ENCODE results near the gene NR5A2. TPM values are rescaled to one million over a fixed set of nuclear protein-coding genes. Genes with fewer than 3 reads are reported as not detected.

NR5A2 gene
- total RNA-seq, 4 donors from 2014 or later, result 1.1 to 1.9 (median 1.2) TPM

DNA sequence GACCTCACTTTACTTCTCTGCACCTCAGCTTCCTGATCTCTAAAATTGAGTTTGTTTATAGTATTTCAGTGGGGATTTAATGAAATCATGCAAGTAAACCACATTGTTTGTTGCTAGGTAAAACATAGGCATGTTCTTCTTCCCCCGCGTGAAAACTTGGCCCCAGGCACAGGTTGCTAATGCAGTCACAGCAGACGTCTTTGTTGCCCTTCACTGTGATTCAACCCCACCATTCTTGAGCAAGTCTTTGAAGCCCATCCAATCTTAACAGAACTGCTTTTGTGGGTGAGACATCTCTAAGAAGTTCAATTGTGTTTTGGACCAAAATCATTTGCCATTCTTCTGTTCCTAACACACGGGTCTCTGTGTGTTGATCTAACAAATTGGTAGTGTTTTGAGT lies 196.8 kb downstream of the NR5A2 start:
- Histone ChIP-seq H3K9me3 (no peaks in the 10 kb centered on the region), H3K36me3 (no peaks in the 10 kb centered on the region), H3K4me1 (no peaks in the 10 kb centered on the region), H3K27ac (no peak overlapping the region), H3K4me3 (no peak overlapping the region), H3K27me3 (no peaks in the 10 kb centered on the region)
- in situ Hi-C loops (cut with MboI; ENCODE audit: low sequenced_read_pairs in 4 of 4) (no loop called here), intact Hi-C loops (cut with DNase I; ENCODE audit: low total_unique reads) (no loop called here)
- ATAC-seq (no peak), DNase-seq (no peak)
- TF ChIP-seq, protein P1, sequence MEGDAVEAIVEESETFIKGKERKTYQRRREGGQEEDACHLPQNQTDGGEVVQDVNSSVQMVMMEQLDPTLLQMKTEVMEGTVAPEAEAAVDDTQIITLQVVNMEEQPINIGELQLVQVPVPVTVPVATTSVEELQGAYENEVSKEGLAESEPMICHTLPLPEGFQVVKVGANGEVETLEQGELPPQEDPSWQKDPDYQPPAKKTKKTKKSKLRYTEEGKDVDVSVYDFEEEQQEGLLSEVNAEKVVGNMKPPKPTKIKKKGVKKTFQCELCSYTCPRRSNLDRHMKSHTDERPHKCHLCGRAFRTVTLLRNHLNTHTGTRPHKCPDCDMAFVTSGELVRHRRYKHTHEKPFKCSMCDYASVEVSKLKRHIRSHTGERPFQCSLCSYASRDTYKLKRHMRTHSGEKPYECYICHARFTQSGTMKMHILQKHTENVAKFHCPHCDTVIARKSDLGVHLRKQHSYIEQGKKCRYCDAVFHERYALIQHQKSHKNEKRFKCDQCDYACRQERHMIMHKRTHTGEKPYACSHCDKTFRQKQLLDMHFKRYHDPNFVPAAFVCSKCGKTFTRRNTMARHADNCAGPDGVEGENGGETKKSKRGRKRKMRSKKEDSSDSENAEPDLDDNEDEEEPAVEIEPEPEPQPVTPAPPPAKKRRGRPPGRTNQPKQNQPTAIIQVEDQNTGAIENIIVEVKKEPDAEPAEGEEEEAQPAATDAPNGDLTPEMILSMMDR (IDR thresholded peaks at IDR 0.05 in 4 of 5, conservative IDR thresholded peaks at IDR 0.05 in 1 of 5), result no peak
- TF ChIP-seq POLR2A (IDR thresholded peaks at IDR 0.05), result no peak

DNA sequence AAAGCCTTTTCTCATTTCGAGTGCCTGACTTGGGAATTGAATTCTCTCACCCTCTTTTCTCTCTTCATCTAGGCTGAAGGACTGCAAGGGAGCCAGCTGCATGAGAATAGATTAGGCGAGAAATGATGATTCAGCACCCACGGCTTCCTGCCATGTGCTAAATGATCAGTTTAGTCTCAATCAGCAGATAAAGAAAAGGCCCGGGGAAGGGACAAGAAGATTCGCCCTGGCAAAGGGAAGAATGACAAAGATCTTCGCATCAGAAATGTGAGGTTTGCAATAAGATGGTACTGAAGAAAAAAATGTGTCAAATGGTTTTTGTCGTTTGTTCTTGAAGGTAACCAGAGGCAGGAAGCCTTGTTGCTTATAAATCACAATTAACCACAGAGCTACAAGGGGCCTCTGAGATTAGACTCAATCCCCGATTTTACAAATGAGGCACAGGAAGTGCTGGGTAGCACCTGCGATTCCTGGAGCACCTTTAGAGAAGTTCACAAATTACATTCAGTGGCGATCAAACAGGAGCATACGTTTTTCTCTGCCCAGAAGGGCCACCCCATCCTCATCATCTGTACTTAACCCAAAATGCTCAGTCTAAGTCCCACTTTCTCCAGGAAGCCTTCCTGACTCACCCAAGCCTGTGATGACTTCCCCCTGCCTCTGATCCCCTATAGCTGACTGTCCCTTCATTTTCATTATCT lies 198.9 kb downstream of the NR5A2 start:
- Histone ChIP-seq H3K27ac (no peak overlapping the region), H3K27me3 (no peaks in the 10 kb centered on the region), H3K36me3 (no peaks in the 10 kb centered on the region), H3K4me1 (peaks cover 0 to 2% of the 10 kb centered on the region in 2 donors), H3K4me3 (no peak overlapping the region), H3K9me3 (no peaks in the 10 kb centered on the region)
- no peak for DNase-seq
- no peak for ATAC-seq
- no peak for TF ChIP-seq POLR2A (IDR thresholded peaks at IDR 0.05)
- TF ChIP-seq, protein P1 (IDR thresholded peaks at IDR 0.05 in 4 of 5, conservative IDR thresholded peaks at IDR 0.05 in 1 of 5), result no peak
- intact Hi-C loops (cut with DNase I; ENCODE audit: low total_unique reads), result no loop called here
- in situ Hi-C loops (cut with MboI; ENCODE audit: low sequenced_read_pairs in 4 of 4), result no loop called here

DNA sequence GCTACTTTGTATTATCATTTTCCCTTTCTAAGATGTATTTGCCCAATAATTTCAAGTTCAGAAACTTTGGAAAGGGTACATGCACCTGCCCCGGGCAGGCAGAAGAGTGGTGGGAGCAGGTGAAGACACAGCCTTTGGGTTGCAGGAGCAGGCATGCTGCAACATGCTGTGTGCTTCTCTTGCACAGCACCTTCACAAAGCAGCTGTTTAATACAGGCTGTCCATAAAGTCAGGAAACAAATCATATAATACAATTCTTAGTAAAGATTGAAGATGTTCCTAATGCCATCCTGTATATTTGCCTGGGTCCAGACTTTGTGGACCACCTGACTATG lies 199.4 kb downstream of the NR5A2 start:
- Histone ChIP-seq H3K9me3 (no peaks in the 10 kb centered on the region), H3K4me3 (no peak overlapping the region), H3K4me1 (peaks cover 0 to 7% of the 10 kb centered on the region in 2 donors), H3K27ac (no peak overlapping the region), H3K36me3 (no peaks in the 10 kb centered on the region), H3K27me3 (no peaks in the 10 kb centered on the region)
- ATAC-seq (no peak), DNase-seq (no peak)
- in situ Hi-C loops (cut with MboI; ENCODE audit: low sequenced_read_pairs in 4 of 4) (no loop called here), intact Hi-C loops (cut with DNase I; ENCODE audit: low total_unique reads) (no loop called here)
- TF ChIP-seq POLR2A (IDR thresholded peaks at IDR 0.05), result no peak
- TF ChIP-seq, protein P1 (IDR thresholded peaks at IDR 0.05 in 4 of 5, conservative IDR thresholded peaks at IDR 0.05 in 1 of 5), result no peak

Data from gastrocnemius medialis (tissue), 4 donors.